ENCODE data around the gene DOC2A. TPM values are rescaled to one million over a fixed set of nuclear protein-coding genes. Genes with fewer than 3 reads are reported as not detected.

Gene DOC2A
- total and polyA plus RNA-seq, 2 donors (not counting 3 experiments of a cell fraction or from before 2014, with no cell fraction given): 0.60 to 0.63 TPM

GRCh38 chr16:30049871-30050270 is 39.0 kb upstream of the DOC2A start:
- FAIRE-seq (no peak), DNase-seq (ENCODE audit: low read depth, low spot score) (no peak)
- intact Hi-C loops (cut with micrococcal nuclease) (loop anchor here (2.0 kb wide), 2 partner anchors 15 to 43 kb away; partner anchors contain the start of gene ALDOA), dilution Hi-C loops (cut with MboI; ENCODE audit: extremely low pct_ligation_motif_present, low sequenced_read_pairs) (no loop called here)
- H3K27me3 ChIP-seq (ENCODE audit: control insufficient read depth in 2 of 2, insufficient read depth in 2 of 2, low read length in 2 of 2): no peaks in the 10 kb centered on the region
- H3K4me1 ChIP-seq (ENCODE audit: control insufficient read depth, extremely low read depth, insufficient read depth, low read length): peaks cover 29% of the 10 kb centered on the region
- no peak overlapping the region for H3K27ac ChIP-seq (ENCODE audit: insufficient read depth, low read depth, low read length)
- peaks cover 4% of the 10 kb centered on the region for H3K79me2 ChIP-seq (ENCODE audit: control insufficient read depth, insufficient read depth, low read length)
- H3K9me1 ChIP-seq (replicated peaks; ENCODE audit: control insufficient read depth, extremely low read depth, insufficient read depth, low read length): no peaks in the 10 kb centered on the region
- CTCF ChIA-PET: interaction anchor here (1.1 to 3.3 kb wide), 3 partner anchors 17 to 349 kb away, joined by 4 to 15 read pairs (median 5); partner anchors contain the start of gene TBX6
- no peaks in the 10 kb centered on the region for H3K36me3 ChIP-seq (ENCODE audit: control insufficient read depth in 2 of 2, extremely low read depth in 1 of 2, insufficient read depth in 2 of 2, low read length in 2 of 2)
- H3K4me3 ChIP-seq (replicated peaks in 1 of 3; ENCODE audit: insufficient read depth in 1 of 3, low read depth in 1 of 3, low read length in 3 of 3): no peak overlapping the region
- no peak overlapping the region for H3K9ac ChIP-seq (replicated peaks; ENCODE audit: extremely low read depth, insufficient read depth, low read length)
- no peaks in the 10 kb centered on the region for H4K20me1 ChIP-seq (replicated peaks; ENCODE audit: control insufficient read depth, extremely low read depth, insufficient read depth, low read length)
- H2AFZ ChIP-seq (ENCODE audit: low read depth, low read length): no peak overlapping the region
- TF ChIP-seq MYC (IDR thresholded peaks at IDR 0.05; ENCODE audit: low read depth, low read length) (no peak), POLR2A (IDR thresholded peaks at IDR 0.05; ENCODE audit: low read depth, low read length) (no peak)
- TF ChIP-seq, protein P1, sequence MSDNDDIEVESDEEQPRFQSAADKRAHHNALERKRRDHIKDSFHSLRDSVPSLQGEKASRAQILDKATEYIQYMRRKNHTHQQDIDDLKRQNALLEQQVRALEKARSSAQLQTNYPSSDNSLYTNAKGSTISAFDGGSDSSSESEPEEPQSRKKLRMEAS (IDR thresholded peaks at IDR 0.05; ENCODE audit: insufficient read depth, insufficient read length): no peak
- no peak overlapping the region for H3K4me2 ChIP-seq (ENCODE audit: insufficient read depth, low read length)
- H3K9me3 ChIP-seq (replicated peaks; ENCODE audit: control insufficient read depth, insufficient read depth, low read length): no peaks in the 10 kb centered on the region
- POLR2A ChIA-PET: no interaction called here
- no TSS peak for BruUV-seq (replicated peaks)

- Histone ChIP-seq H3K36me3 (ENCODE audit: control insufficient read depth in 2 of 2, extremely low read depth in 1 of 2, insufficient read depth in 2 of 2, low read length in 2 of 2) (no peaks in the 10 kb centered on the region), H3K4me3 (replicated peaks in 1 of 3; ENCODE audit: insufficient read depth in 1 of 3, low read depth in 1 of 3, low read length in 3 of 3) (no peak overlapping the region), H3K4me2 (ENCODE audit: insufficient read depth, low read length) (no peak overlapping the region), H3K9me1 (replicated peaks; ENCODE audit: control insufficient read depth, extremely low read depth, insufficient read depth, low read length) (no peaks in the 10 kb centered on the region), H3K27me3 (ENCODE audit: control insufficient read depth in 2 of 2, insufficient read depth in 2 of 2, low read length in 2 of 2) (no peaks in the 10 kb centered on the region), H3K9me3 (replicated peaks; ENCODE audit: control insufficient read depth, insufficient read depth, low read length) (no peaks in the 10 kb centered on the region), H4K20me1 (replicated peaks; ENCODE audit: control insufficient read depth, extremely low read depth, insufficient read depth, low read length) (no peaks in the 10 kb centered on the region), H2AFZ (ENCODE audit: low read depth, low read length) (no peak overlapping the region), H3K27ac (ENCODE audit: insufficient read depth, low read depth, low read length) (no peak overlapping the region), H3K9ac (replicated peaks; ENCODE audit: extremely low read depth, insufficient read depth, low read length) (no peak overlapping the region), H3K79me2 (ENCODE audit: control insufficient read depth, insufficient read depth, low read length) (no peaks in the 10 kb centered on the region), H3K4me1 (ENCODE audit: control insufficient read depth, extremely low read depth, insufficient read depth, low read length) (peaks cover 10% of the 10 kb centered on the region)
- no peak for FAIRE-seq
- ChIA-PET CTCF (interaction anchor here (0.6 to 5.9 kb wide), 4 partner anchors 9 to 370 kb away, joined by 4 to 33 read pairs (median 10); partner anchors contain the start of gene TBX6), POLR2A (no interaction called here)
- dilution Hi-C loops (cut with MboI; ENCODE audit: extremely low pct_ligation_motif_present, low sequenced_read_pairs): no loop called here
- TF ChIP-seq MYC (IDR thresholded peaks at IDR 0.05; ENCODE audit: low read depth, low read length): no peak
- no peak for DNase-seq (ENCODE audit: low read depth, low spot score)
- intact Hi-C loops (cut with micrococcal nuclease): no loop called here
- BruUV-seq (replicated peaks): no TSS peak
Observed at GRCh38 chr16:30046588-30046987, 35.8 kb upstream of the DOC2A start.

Data from endothelial cell of umbilical vein (primary cell).